Left ventricle myocardium inferior (tissue), 1 donor: Measurements from ENCODE around the gene RPP25. TPM values are rescaled to one million over a fixed set of nuclear protein-coding genes. Genes with fewer than 3 reads are reported as not detected.

Experiments
- DNase-seq: peaks from one replicate; pipeline ENCODE4 v3.0.0-alpha.2; 2020
- H3K27ac ChIP-seq: fragments of 200-600 bp; replicated peaks from 2 replicates; pipeline ENCODE4 v1.8.0; 2021
- H3K27me3 ChIP-seq: fragments of 200-600 bp; 2 replicates; pipeline ENCODE4 v1.8.0; 2021; ENCODE audit warnings: low read depth
- H3K36me3 ChIP-seq: fragments of 200-600 bp; 2 replicates; pipeline ENCODE4 v1.8.0; 2021
- H3K4me1 ChIP-seq: fragments of 200-600 bp; 2 replicates; pipeline ENCODE4 v1.8.0; 2021
- H3K4me3 ChIP-seq: fragments of 200-600 bp; 2 replicates; pipeline ENCODE4 v1.8.0; 2021; ENCODE audit warnings: mild to moderate bottlenecking, moderate library complexity
- H3K9me3 ChIP-seq: fragments of 200-600 bp; replicated peaks from 2 replicates; pipeline ENCODE4 v1.8.0; 2021
- CTCF ChIP-seq: fragments of 200-600 bp; IDR thresholded peaks from 2 replicates; pipeline ENCODE4 v1.8.0; 2021; ENCODE audit warnings: antibody characterized with exemption, mild to moderate bottlenecking, borderline replicate concordance
- intact Hi-C: fragments of 100-400 bp; cut with micrococcal nuclease; formaldehyde crosslinking; loops from one replicate; pipeline ENCODE4 v1.11.0; 2022
- long read RNA-seq: library from polyadenylated mRNA; unstranded; transcript quantifications from one replicate; pipeline ENCODE4 v2.0.0, GENCODE V29; 2021
- total RNA-seq: library from RNA; stranded (reverse); fragmentation: NEBNext Ultra II Directional; extraction: Animal tissue kit (Norgen Biotek cat#: 25700); gene quantifications from one replicate; pipeline ENCODE4 v1.2.1, GENCODE V29; 2021
- donor health status: DM: no; HTN: yes; CAD: no; lungs with severe emphysema.

The RPP25 gene
- 2.4 TPM for total RNA-seq
- long read RNA-seq, transcript RPP25-201 (1 exons, 3,049 nt): major isoform, 13 of 13 reads
- long read RNA-seq, partial matches to known transcripts: 0 of 13 reads
- long read RNA-seq, other reads (novel, unspliced or antisense): 0 of 13 reads

GRCh38 chr15:74956648-74957475, at the start of gene RPP25:
Gene RPP25, minus strand, starts transcription at chr15:74956772. Its CDS starts 189 bp downstream, at chr15:74956583.
- intact Hi-C loops: no loop called here
- H3K4me1 ChIP-seq: peaks cover 58% of the 10 kb centered on the region

GRCh38 chr15:75002398-75002797, 45.8 kb upstream of the RPP25 start:
- Histone ChIP-seq H3K27ac (no peak overlapping the region), H3K4me1 (no peaks in the 10 kb centered on the region), H3K27me3 (peaks cover 22% of the 10 kb centered on the region), H3K4me3 (no peak overlapping the region), H3K36me3 (no peaks in the 10 kb centered on the region), H3K9me3 (no peaks in the 10 kb centered on the region)
- intact Hi-C loops: no loop called here
- DNase-seq: no peak
- no peak for TF ChIP-seq CTCF

More at GRCh38 chr15:74956648-74957475, at the start of gene RPP25:
- no peak for TF ChIP-seq CTCF
- no peaks in the 10 kb centered on the region for H3K9me3 ChIP-seq
- H3K27ac ChIP-seq: peak within 1 kb of the TSS; percentile 88
- DNase-seq: peak; percentile 84
- peaks cover 29% of the 10 kb centered on the region for H3K27me3 ChIP-seq
- H3K36me3 ChIP-seq: no peaks in the 10 kb centered on the region
- H3K4me3 ChIP-seq: peak within 1 kb of the TSS; percentile 81

- peaks cover 3% of the 10 kb centered on the region for H3K4me1 ChIP-seq
- intact Hi-C loops: no loop called here
- no peak for DNase-seq
- no peaks in the 10 kb centered on the region for H3K36me3 ChIP-seq
- no peak overlapping the region for H3K27ac ChIP-seq
- no peaks in the 10 kb centered on the region for H3K9me3 ChIP-seq
- TF ChIP-seq CTCF: no peak
- no peak overlapping the region for H3K4me3 ChIP-seq
- H3K27me3 ChIP-seq: peaks cover 33% of the 10 kb centered on the region
Measured at GRCh38 chr15:75001310-75001709, 44.7 kb upstream of the RPP25 start.

- no peak for TF ChIP-seq CTCF
- Histone ChIP-seq H3K36me3 (no peaks in the 10 kb centered on the region), H3K27me3 (peaks cover 50% of the 10 kb centered on the region)
Measured at GRCh38 chr15:74997543-74997942, 41.0 kb upstream of the RPP25 start.

GRCh38 chr15:74997141-74997540, 40.6 kb upstream of the RPP25 start:
- H3K27ac ChIP-seq: no peak overlapping the region
- peaks cover 52% of the 10 kb centered on the region for H3K27me3 ChIP-seq
- peaks cover 11% of the 10 kb centered on the region for H3K4me1 ChIP-seq
- no peak for TF ChIP-seq CTCF
- intact Hi-C loops: no loop called here
- no peak overlapping the region for H3K4me3 ChIP-seq
- no peak for DNase-seq
- H3K36me3 ChIP-seq: no peaks in the 10 kb centered on the region
- H3K9me3 ChIP-seq: no peaks in the 10 kb centered on the region

More at GRCh38 chr15:74997543-74997942, 41.0 kb upstream of the RPP25 start:
- Histone ChIP-seq H3K9me3 (no peaks in the 10 kb centered on the region), H3K27ac (no peak overlapping the region), H3K4me3 (no peak overlapping the region), H3K4me1 (peaks cover 11% of the 10 kb centered on the region)
- intact Hi-C loops: no loop called here
- DNase-seq: no peak
